Ureter (tissue), 1 donor: Measurements from ENCODE around the gene GGACT. TPM values are rescaled to one million over a fixed set of nuclear protein-coding genes. Genes with fewer than 3 reads are reported as not detected.
"Not testable (repeated sequence)": the region's sequence is repeated elsewhere in the genome, so short reads cannot be mapped to it uniquely, and the experiment has no call there.

Experiments used
- DNase-seq: peaks from one replicate; pipeline ENCODE4 v3.0.0-alpha.2; 2020; ENCODE audit warnings: low spot score
- total RNA-seq: library from RNA; stranded (reverse); gene quantifications from one replicate; pipeline ENCODE4 v1.2.4, GENCODE V29; 2023
- donor health status: DM: yes; HTN: yes; CAD: no.

GGACT gene
- total RNA-seq, 1 donor from 2014 or later = 8.5 TPM

DNA sequence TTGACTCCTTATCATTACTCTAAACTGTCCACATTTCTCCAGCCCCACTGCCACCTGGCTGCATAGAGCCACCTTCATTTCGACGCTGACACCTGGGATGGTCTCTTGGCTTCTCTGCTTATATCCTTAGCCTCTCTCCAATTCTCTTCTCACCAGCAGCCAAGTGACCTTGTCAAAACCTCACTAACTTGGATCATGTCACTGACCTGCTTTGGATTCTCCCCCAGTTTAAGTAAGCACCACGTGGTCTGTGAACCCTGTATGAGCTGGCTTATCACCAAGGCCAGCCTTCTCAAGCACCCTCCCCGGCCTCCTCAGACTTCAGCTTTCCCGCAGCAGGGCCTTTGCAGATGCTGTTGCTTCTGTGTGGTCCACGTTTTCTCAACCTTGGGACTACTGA, 12.3 kb upstream of the GGACT start:
- DNase-seq = no peak

DNA sequence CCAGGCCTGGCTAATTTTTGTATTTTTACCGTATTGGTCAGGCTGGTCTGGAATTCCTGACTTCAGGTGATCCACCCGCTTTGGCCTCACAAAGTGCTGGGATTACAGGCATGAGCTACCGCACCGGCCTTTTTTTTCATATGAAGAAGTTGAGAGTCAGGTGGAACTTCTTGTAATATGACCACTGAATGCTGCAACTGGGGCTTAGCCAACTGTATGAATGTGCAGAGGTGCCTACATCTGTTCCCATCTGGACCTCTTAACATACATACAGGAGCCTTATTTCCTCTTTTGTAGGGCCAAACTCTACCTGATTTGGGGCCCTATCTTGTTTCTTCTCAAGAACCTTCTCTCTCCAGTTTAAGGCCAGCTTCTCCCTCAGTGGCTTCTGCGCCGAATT, 11.9 kb upstream of the GGACT start:
- no peak for DNase-seq

DNA sequence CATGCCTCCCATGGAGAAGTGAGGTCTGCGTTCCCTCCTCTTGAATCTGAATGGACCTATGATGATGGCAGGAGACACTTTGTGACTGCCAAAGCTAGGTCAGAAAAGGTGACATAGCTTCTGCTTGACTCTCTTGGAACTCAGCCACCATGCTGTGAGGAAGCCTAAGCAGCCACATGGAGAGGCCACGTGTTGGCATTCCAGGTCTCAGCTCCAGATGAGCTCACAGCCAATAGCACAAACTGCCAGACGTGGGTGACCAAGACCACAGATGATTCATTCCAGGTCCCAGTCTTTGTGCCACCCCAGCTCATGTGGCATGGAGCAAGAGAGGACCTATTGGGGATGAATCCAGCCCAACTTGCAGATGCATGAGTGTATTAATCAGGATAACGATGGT, 8.7 kb upstream of the GGACT start:
- DNase-seq = no peak

DNA sequence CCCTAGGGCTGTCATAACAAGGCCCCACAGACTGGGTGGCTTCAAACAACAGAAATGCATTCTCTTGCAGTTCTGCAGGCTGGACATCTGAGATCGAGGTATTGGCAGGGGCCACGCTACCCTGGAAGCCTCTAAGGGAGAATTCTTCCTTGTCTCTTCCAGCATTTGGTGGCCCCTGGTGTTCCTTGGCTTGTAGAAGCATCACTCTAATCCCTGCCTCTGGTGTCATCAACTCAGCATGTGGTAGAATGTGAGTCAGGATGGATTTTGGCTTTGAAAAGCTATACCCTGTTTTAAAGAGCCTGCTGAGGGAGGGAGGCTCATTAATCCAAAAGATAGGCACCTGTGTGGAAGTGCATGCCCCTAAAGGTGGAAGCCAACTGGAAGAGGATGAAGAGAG, 7.9 kb upstream of the GGACT start:
- DNase-seq = no peak

DNA sequence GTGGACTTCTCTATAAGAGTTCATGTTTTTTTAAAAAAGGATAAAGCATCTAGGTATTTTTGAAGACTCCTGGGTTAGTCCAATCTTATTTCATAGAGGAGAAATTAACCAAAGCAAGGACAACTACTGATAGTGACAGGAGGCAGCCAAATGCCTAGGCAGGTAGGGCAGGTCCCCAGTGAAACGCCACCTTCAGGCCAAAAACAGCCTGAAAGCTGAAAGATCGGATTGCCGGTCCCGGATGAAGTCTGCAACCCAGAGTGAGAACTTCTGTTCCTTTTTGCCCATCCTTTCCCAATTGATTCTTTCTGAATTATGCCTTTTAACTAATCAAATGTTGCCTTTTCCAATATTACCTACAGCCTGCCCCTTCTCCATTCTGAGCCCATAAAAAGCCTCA, 6.1 kb upstream of the GGACT start:
- DNase-seq = no peak

DNA sequence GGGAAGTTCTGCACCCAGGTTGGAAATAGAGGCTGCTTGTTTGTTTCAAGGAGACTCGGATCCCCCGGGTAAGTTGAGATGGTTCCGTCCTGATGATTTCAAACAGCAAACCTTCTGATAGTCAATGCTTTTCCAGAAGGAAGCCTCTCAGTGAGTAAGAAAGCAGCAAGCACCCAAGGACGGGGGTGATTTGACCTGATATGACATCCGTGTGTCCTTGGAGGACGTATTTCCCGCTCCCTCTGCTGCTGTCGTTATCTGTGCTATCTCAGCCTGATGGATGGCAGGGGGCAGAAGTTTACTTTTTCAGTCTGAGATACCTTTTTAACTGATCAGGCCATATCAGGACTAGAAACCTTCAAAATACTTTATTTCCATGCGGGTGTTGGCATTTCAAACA, 5.7 kb upstream of the GGACT start:
- no peak for DNase-seq

DNA sequence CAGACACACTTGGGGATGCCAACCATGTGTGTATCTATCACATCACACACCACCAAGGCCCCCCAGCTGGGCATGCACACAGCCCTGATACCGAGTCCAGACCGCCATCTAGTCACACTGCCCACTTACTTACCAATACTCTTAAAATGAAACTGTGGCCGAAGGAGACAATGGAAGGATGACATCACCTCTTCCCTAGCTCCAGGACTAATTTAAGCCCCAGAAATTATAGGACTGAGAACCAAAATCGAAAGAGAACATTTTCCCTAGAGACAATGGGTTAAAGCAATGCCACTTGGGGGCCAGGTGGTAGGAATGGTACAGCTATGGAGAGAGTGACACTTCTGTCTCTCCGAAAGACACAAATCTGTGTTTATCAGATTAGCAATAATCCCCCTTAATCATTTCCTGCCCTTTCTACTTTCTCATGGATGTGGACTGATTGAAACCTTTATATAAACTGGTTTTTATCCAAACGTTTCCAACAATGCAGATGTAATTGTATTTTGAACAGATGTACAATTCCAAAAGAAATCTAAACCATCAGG, 663 bp upstream of the GGACT start:
- DNase-seq = no peak

DNA sequence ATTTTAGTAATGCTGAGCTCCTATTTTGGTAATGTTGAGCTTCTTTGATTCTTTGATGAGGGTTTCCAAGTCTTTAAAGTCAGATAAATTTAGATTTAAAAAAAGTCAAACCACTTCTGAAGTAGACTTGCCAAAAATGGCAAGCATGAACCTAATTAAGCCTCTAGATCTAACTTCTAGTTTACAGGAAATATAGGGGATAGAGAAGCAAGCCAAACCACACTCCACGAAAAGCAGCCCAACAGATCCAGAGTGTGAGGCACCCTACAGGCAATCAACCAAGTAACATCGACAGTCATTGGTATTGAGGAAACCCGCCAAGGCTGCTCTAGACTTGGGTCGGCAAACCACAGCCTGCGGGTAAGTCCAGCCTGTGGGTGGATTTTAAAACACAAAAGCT, 3.7 kb downstream of the GGACT start:
- no peak for DNase-seq

DNA sequence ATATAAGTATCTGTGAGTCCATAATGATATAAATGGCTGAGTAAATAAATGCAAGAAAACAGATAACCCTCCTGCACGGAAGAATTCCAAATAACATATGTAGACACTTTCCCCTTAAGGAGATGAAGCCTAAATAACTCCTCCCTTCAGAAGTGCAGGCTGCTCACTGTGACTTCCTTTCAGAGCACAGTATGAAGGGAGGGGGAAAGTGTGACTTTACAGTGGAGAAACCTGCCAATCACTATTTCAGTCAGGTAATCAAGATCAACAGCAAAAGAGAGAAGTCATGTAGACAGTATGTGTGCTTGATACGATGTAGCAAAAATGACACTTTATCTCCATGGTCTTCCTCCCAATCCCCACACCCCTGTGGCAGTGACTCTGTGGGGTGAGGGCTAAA, 7.1 kb downstream of the GGACT start:
- no peak for DNase-seq

DNA sequence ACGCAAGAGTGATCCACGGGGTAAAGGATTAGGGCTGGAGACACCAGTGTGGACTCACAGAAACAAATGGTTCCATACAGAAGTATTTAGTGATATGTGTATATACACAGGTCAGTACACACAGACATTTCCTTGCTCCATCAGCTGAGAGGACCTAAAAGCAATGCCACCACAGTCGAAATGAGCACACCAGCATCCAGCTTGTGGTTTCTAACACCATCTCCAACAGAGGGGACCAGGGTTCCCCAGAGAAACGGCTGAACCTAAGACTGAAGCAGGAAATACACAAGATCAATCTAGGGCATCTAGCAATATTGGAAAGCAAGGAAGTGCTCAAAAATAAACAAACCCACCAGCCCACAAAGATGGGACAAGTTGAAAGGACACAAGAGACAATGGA, 7.6 kb downstream of the GGACT start:
- no peak for DNase-seq

DNA sequence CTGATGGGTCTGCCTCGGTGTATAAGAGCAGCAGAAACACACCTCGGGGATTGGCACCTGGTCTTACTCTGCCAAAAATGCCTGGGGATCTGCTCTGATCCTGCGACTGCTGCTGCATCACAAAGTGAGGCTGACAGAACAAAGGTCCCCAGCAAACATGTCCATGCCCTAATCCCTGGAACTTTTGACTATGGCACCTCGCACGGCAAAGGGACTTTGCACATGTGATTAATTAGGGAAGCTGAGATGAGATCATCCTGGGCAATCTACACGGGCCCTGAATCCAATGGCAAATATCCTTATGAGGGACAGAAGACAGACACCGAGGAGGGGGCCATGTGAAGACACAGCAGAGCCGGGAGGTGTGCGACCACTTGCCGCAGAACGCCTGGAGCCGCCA, 8.5 kb downstream of the GGACT start:
- no peak for DNase-seq

DNA sequence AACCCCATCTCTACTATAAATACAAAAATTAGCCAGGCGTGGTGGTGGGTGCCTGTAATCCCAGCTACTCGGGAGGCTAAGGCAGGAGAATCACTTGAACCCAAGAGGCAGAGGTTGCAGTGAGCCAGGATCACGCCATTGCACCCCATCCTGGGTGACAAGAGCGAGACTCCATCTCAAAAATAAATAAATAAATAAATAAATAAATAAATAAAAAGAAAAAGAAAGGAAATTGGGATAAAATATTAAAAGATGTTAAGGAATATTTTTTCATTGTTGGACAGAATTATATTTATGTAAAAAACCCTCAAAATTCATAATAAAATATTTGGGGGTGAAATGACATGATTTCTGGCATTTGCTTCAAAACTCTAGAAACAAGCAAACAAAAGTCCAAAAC, 11.3 kb downstream of the GGACT start:
- not testable (repeated sequence) for DNase-seq

DNA sequence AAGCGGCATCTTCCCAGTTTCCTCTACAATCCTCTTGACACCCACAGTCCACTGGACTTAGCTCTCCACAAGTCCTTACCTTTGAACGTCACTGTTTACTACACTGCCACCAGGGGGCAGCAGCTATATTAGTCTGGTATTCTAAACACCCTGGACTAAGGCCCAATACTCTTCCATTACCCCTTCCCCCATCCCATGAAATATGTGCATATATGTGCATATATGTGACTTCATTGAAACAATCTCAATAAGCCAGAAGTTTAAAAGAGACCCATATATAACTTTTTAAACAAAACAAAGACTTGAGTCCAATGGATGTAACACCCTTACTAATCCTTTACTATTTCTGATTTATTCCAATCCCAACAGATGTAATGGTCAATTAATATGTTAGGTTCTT, 15.5 kb downstream of the GGACT start:
- DNase-seq = peak; percentile 61

DNA sequence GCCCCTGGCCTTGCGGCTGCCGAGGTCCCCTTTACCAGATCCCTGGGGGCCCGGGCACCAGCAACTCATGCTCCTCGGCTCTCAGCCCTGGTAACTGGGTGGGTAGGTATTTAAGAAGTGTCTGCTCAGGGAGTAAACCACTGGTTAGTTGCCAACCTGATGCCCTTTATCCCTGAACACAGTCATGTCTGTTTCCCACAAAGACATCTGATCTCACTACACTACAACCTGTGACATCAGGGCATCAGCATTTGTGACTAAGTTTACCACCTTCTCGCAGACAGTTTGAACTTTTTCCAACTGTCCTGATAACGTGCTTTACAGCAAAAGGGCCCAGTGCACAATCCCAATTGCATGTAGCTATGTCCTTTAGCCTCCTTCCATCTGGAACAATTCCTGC, 22.0 kb downstream of the GGACT start:
- DNase-seq = no peak

DNA sequence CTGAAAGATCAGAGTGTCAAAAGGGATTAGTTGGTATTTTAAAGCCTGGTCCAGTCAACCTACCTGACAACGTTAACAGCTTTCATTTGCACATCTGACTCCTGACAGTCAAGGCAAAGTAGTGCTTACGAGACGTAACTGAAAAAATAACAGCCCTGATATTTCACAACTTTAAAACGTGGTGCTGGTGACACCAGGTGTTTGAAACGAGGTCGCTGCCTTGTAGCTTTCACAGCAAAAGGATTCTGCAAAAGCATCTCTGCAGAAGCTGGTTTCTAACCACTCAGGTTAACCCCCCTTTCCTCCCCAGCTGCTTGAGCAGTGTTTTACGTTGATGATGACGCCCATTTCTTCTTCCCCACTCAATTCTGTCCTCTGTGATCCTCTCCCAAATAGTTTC, 23.3 kb downstream of the GGACT start:
- DNase-seq = no peak

DNA sequence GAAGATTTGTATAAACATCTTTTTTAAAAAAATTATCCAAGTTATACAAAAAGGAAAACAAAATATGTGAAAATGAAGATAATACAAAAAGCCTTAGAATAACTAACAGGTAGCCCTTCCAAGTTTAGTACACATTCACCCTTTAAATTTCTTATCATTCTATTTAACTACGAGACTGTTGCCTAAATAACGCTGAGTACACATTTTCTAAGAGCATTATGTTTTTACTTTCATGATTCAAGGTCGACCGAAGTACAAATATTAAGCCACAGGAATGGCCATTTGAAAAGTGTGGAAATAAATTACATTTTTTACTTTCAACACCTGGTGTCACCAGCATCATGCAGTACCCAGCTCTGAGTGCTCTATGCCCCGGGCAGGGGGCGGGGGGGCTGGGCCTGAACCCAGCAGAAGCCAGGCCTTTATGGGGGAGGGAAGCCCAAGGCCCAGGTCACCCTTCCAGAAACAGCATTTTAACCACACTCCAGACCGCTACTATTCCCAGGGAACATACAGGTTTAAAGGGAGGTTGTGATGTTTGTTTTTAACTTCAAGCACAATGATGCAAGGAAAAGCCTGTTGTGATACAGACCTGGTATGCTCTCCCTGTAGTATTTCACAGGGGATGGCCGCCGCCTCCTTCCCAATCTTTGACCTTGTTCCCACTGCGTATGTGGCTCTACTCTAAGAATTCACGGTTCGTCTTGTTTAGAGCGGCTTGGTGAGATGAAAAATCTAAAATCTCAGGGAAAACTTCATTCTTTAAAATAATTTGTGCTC, 24.0 kb downstream of the GGACT start:
- DNase-seq = no peak

DNA sequence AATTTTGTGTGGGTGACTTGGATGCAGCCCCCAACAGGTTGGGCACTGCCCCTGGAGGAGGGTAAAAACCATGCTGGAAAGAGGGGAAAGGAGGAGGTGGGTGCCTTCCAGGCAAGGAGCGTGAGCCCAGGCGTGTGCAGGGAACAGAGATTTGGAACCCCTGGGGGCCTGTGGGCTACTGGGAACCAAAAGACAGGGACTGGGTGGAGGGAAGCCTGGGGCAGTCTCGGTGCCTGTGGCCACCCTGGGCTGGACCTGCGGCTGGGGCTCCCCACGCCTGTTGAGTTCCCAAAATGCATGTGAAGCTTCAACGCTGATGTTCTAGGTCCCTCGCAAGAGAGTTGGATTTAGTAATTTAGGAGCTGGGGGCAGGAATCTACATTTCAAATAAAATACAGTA, 24.8 kb downstream of the GGACT start:
- DNase-seq = no peak

DNA sequence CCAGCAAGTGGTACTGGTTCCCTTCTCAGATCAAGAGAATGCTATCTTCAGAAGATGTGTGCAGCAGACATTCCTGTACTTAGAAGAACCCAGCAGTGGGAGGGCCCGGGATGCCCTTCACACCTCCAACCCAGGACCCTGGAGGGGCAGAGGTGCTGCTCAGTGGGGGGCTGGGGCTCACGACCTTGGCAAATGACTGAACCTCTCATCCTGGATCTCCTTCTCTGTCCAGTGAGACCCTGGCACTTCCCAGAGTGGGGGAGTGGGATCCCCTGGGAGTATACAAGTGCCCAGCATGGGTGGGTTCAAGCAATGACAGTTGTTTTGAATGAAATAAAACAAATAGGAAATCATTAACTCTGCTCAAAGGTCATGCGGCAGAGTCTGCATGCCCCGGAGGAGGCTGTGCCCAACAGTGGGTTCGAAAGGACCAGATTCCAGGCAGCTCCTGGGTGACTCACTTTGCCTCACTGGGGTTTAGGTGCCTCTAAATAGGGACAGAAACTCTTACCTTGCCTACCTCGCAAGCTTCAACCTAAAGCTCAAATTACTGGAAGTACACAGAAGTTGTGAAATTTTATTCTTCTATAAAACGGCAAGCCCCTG, 26.9 kb downstream of the GGACT start:
- DNase-seq = no peak

DNA sequence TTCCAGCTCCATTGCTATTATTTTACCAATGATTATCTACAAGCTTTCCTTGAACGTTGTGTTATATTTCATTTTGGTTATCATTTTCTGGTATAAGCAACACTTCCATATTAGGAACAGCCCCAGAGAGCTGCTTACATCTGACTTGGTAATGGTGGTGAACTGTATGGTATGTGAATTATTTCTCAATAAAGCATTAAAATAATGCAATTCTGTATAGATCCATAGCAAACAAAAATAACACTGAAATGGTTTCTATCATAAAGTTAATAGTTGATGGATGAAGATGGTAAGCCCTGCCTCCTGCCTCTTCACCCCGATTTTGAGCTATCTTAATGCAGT, 27.5 kb downstream of the GGACT start:
- no peak for DNase-seq

DNA sequence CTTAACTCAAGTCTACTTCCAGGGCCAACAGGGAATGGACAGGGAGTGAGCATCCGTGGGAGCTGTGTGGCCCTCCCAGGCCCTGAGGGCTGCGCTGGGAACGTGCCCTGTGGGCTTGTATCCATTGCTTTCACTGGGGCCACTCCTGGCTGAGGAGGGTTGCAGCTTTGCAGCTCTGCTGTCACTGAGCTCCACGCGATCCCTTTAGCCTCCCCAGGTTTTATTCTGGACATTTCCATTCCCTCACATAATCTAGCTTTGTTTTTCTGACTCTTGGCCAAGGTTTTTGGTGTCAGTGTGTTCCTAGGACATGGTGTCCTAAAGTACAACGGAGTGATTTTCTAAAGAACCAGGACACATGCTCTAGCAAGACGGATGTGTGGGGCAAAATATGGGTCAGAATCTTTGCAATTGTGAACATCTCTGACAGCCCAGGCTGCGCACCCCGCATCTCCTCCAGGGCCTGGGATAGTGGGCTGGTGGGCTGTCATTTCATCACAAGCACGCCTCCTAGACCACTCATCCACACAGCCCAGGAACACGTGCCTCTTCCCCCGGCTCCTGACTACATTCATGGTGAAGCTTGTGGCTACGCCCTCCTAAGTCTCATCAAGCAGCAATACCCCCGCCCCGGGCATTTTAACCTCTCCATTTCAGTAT, 28.0 kb downstream of the GGACT start:
- no peak for DNase-seq

DNA sequence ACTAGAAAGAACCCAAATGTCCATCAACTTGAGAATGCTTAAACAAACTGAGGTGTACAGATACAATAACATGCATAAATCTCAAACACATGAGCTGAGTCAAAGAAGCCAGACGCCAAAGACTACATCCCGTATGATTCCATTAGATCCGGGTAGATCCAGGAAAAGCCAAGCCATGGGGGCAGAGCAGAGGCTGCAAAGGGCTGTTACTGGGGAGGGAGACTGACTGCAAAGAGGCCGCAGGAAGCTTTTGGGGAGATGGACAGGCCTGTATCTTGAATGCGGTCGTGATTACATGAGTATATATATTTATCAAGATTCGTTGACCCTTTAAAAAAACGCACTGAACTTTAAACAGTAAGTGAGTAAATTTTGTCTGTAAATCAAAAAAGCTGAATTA, 28.7 kb downstream of the GGACT start:
- no peak for DNase-seq

DNA sequence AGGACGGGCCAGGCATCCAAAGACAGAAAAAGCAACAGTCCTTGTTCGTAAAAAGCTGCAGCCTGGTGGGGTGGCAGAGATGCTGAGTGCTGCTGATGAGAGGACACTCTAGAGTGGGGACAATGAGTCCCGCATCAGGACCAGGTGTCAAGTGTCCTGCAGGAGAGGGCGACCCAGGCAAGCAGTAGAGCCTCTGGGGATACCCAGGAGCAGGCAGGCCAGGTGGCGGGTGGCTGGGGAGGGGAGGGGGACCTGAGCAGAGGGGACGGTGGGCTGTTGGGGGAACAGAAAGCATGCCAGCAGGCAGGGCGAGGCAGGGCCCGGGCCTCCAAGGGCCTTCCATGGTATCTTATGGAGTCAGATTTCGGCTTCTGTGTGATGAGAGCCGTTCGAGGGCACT, 35.8 kb downstream of the GGACT start:
- no peak for DNase-seq

DNA sequence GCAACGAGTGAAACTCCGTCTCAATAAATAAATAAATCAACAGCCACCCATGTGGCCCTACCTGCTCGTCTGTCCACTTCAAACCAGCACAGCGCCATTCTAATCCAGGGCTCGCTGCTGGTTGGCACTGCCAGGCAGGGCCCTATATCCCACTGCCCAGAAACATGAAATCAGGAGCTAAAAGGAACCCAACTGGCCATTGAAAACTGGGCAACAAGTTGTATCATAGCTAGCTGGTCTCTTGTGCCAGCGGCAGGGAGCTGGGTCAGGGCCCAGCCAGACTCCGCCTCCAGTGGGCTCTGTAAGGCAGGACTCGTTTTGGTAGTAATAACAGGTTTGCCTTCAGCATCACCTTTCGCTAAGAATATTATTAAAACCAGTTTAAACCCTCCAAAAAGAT, 39.3 kb downstream of the GGACT start:
- no peak for DNase-seq
